Fibroblast of villous mesenchyme (primary cell): ENCODE results near the gene ZMYM2. TPM values are rescaled to one million over a fixed set of nuclear protein-coding genes. Genes with fewer than 3 reads are reported as not detected.

ENCODE experiments used
- DNase-seq: peaks from one replicate; pipeline ENCODE4 v3.0.0-alpha.2; 2010; ENCODE audit warnings: low read depth
- H3K4me3 ChIP-seq: 2 replicates; pipeline ENCODE4 v1.5.1; 2011; ENCODE audit warnings: low read depth, mild to moderate bottlenecking, low read length
- total RNA-seq: library from RNA; depleted of rRNA; stranded (reverse); fragments of >200 nt; gene quantifications from 2 replicates; pipeline ENCODE4 v1.2.3, GENCODE V29; 2012
- TF ChIP-seq, protein P1 (sequence below): IDR thresholded peaks from 2 replicates; pipeline ENCODE4 v1.5.1; 2012; ENCODE audit warnings: low read depth, mild to moderate bottlenecking, low read length; ENCODE audit not compliant: insufficient read depth

The ZMYM2 gene
- total RNA-seq, 1 donor: 69.1 TPM

DNA sequence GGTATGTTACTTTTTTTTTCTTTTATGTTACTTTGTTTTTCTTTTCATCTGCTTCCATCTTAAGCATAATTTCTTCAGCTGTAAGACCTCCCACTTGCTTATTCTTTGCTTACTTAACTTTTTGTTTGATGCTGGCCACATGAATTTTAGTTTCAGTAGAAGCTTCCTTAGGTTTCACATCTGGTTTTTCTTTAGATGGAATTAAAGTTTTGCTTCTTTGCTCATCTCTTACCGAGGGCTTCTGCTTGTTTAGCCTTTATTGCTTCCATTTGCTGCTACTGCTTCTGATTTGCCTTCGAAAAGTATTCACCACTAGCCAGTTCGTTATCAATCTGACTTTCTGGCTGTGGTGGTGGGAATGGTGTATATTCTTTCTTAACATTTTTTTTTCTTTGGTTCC, 111.4 kb downstream of the ZMYM2 start:
- no peak overlapping the region for H3K4me3 ChIP-seq
- TF ChIP-seq, protein P1, sequence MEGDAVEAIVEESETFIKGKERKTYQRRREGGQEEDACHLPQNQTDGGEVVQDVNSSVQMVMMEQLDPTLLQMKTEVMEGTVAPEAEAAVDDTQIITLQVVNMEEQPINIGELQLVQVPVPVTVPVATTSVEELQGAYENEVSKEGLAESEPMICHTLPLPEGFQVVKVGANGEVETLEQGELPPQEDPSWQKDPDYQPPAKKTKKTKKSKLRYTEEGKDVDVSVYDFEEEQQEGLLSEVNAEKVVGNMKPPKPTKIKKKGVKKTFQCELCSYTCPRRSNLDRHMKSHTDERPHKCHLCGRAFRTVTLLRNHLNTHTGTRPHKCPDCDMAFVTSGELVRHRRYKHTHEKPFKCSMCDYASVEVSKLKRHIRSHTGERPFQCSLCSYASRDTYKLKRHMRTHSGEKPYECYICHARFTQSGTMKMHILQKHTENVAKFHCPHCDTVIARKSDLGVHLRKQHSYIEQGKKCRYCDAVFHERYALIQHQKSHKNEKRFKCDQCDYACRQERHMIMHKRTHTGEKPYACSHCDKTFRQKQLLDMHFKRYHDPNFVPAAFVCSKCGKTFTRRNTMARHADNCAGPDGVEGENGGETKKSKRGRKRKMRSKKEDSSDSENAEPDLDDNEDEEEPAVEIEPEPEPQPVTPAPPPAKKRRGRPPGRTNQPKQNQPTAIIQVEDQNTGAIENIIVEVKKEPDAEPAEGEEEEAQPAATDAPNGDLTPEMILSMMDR: no peak
- no peak for DNase-seq

GRCh38 chr13:20073775-20074174, 115.2 kb downstream of the ZMYM2 start:
- peak; percentile 81 for DNase-seq
- TF ChIP-seq, protein P1: no peak
- H3K4me3 ChIP-seq: no peak overlapping the region

DNA sequence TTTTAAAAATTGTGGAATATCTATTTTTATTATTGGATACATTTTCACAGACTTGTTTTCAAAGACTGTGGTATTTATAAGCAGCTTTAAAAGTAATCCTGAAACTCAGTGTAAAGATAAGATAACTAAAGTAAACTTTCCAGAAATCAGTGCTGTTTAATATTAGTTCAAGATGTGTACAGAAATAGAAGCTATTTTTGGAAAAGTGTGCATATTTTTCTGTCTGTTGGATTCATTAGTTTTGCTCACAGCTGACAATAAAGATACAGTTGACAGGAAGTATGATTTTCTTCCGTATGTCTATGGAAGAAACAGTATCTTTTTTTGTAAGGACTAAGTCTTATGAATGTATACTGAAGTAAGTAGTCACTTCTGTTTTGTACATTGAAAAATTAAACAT, 116.4 kb downstream of the ZMYM2 start:
- no peak overlapping the region for H3K4me3 ChIP-seq
- TF ChIP-seq, protein P1: no peak
- DNase-seq: peak; percentile 85

- H3K4me3 ChIP-seq: no peak overlapping the region
- DNase-seq: peak; percentile 20
- TF ChIP-seq, protein P1: no peak
Measured at GRCh38 chr13:20077086-20077485, 118.6 kb downstream of the ZMYM2 start.

DNA sequence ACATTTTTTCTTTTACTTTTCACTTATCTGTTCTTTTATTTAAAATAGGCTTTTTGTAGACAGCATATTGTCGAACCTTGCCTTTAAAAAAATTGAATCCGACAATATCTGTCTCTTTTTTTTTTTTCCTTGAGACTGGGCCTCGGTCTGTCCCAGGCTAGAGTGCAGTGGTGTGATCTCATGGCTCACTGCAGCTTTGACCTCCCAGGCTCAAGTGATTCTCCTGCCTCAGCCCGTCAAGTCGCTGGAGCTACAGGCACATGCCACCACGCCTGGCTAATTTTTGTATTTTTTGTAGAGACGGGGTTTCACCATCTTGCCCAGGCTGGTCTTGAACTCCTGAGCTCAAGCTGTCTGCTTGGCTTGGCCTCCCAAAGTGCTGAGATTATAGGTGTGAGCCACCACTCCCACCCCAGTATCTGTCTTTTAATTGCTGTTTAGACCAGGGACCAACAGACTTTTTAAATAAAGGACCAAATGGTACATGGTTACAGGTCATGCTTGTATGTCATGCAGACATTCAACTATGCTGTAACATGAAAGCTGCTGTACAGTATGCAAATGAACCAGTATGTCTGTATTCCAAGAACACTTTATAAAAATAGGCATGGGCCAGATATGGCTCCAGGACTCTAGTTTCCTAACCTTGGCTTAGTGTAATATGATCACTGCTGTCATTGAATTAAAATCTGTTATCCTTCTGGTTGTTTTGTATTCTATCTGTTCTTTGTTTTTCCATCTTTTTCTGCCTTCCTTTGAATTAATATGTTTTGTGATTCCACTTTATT, 122.0 kb downstream of the ZMYM2 start:
- no peak overlapping the region for H3K4me3 ChIP-seq
- TF ChIP-seq, protein P1: no peak
- no peak for DNase-seq

- no peak for DNase-seq
- H3K4me3 ChIP-seq: no peak overlapping the region
- TF ChIP-seq, protein P1: no peak
Measured at GRCh38 chr13:20090349-20090748, 131.8 kb downstream of the ZMYM2 start.

DNA sequence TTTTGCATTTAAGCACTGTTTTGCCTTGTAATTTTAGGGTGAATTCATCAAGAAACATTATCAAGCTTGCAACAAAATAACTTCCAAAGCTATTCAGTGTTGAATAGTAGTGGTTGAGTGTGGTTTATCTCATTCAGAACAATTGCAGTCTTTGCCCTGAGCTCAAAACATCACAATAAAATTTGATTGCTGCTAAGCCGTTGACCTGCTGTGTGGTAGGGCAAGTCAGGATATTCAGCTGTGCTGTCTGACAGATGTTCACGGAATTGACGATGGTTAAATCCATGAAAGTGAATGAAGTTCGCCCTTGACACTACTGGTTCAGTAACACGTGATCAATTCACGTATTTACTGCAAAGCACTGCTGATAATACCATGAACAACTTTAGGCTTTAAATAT, 135.4 kb downstream of the ZMYM2 start:
- no peak overlapping the region for H3K4me3 ChIP-seq
- DNase-seq: no peak
- TF ChIP-seq, protein P1: no peak
